Inflammatory macrophage treated with lipopolysaccharide for 4 hours (primary cell): ENCODE data around the gene KYAT1.

ENCODE experiments used
- DNase-seq: peaks from one replicate; pipeline ENCODE4 v3.0.0-alpha.2; 2020

The KYAT1 gene

DNA sequence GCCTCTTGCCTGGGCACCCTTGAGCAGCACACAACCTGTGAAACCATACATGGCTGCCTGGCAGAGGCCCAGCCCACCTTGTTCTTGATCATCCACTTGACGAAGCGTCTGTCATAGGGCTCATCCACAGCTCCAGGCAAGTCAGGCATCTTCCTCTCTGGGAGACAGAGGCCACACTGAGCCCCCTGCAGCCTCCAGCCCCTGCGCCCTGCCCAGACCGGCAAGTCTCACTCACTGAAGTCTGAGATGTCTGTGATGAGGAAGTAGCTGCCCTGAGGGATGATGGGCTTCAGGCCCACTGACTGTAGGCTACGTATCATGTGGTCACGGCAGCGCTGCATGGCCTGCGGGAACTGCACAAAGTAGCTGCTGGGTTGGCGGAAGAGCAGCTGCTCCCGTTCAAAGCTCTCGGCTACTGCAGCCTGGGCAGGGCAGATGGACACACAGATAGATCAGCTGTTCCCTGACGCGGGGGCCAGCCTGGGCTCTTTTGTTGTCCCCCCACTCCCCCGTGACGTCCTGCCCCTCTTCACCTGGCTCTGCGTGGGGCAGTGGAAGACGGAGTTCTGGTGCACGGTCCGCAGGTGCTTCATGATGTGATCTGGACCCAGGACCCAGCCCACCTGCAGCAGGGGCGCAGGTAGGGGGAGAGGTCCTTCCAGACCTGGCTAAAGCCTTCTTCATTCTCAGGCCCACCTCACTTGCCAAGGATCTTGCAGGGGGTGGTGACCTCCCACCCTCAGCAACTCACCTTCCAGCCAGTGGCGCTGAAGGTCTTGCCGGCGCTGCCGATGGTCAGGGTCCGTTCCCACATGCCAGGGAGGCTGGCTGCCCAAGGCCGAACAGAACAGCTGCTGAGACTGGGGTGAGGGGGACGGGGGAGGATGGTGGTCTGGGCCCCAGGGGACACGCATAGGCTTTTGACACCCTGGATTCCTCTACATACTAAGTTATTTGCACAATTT, 46.2 kb downstream of the KYAT1 start:
- no peak for DNase-seq

- no peak for DNase-seq
Observed at GRCh38 chr9:128833696-128834095, 48.1 kb downstream of the KYAT1 start.

DNA sequence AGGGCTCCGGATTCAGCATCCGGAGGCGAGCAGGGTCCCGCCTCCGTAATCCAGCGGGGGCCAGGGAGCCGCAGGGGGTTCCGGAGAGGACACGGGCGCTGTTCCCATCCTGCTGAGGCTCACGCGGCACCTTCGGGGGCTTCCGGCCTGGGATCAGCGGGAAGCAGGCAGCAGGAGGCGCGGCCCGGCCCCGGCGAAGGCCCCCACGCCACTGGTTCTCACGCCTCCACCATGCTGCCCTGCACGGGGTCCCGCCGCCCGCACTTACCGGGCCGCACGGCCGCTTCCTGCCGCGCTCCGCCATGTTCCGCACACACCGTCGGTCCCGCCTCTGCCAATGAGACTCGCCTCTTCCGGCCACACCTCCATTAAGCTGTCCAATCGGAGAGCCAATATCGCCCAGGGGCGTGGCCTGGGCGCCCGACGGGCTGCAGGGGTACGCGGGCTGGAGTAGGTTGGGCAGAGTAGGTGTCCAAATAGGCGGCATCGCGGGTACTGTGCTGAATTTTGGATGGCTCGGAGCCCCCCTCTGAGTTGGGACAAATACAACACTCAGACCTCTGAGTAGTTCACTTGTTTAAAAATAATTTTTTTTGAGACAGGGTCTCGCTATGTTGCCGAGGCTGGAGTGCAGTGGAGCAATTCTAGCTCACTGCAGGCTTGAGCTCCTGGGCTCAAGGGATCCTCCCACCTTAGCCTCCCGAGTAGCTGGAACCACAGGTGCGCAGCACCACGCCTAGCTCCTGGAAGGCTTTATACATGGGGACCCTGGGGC, 52.1 kb downstream of the KYAT1 start, which contains the start of gene SPOUT1:
Gene SPOUT1, minus strand, starts transcription at position 318 of the 775 bp plus-strand sequence. Its CDS starts 14 bp downstream, at position 304.
- DNase-seq = peak; percentile 93

GRCh38 chr9:128828719-128829452, 52.9 kb downstream of the KYAT1 start:
- DNase-seq = no peak

DNA sequence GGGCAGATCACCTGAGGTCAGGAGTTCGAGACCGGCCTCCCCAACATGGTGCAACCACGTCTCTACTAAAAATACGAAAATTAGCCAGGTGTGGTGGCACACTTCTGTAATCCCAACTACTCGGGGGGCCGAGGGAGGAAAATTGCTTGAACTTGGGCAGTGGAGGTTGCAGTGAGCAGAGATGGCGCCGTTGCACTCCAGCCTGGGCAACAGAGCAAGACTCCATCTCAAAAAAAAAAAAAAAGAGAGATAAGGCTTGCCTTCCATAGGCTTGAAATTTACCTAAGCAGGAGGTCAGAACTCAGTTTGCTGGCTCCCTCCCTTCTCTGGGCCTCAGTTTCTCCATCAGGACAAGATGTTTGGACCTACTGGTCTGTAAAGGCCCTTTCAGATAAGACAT, 53.5 kb downstream of the KYAT1 start:
- DNase-seq = no peak

DNA sequence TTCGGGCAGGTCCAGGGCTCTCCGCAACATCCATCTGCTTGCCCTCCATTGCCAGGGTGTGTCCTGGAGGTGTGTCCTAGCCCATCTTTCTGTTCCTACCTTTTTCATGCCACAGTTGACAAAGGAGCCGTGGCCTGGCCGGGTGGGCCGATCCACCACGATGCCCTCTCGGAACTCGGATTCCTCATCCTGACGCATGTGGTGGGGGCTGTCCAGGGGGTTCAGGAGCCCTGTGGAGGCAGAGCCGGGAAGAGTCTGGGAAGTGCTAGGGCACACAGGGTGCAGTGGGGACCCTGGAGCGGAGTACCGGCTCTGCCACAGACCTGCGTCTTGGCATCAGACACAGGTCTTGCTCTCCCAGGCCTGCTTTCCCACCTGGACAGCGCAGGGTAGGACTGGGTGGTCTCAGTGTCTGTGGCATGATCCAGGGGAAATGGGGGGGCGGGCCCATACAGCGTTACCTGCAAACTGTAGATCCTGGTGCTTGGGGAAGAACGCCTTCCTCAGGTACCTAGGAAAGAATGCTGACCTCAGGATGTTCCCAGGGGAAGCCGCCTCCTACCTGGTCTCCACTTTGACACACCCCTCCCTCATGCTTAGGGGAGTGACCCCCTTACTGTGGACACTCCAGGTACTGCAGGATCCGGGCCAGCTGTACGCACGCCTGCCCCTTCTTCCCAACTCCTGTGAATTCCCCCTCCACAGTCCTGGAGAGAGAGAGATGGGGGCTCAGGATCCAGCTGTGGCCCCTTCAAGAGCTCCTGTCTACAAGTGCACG, 55.6 kb downstream of the KYAT1 start:
- no peak for DNase-seq

DNA sequence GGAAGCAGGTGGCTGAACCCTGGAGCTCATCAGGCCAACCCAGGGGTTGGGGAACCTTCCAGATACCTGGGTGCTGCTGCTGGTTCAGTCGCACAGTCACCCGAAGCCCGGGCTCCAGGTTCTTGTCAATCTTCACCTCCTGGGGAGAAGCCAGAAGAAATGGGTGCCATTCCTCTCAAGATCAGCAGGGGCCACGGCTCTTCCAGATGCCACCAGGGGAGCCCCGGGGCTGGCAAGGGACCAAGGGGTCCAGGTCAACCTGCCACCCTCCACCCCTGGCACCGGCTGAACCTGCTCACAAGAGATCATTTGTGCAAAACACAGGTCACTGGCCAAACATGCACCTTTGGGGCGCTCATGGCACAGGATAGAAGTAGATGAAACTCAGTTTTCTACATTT, 56.8 kb downstream of the KYAT1 start:
- DNase-seq = no peak

DNA sequence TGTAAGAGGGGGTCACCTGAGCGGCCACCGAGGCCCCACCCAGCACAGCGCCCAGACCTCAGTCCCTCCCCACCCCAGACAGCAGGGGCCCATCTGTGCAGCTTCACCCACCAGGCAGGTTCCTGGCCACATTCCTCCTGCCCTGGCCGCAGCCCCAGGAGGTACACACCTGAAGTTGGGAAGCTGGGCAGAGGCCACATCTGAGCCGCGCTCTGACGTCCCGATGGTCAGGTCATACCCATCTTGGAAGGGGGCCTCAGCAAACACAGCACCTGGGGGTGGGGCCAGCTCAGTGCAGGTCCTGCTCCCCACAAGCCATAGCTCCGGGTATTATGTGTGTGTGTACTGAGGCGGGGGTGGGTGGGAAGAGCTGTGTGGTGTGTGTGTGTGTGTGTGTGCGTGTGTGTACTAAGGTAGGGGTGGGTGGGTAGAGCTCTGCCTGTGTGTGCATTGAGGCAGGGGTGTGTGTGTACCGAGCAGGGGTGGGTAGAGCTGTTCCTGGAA, 57.8 kb downstream of the KYAT1 start:
- DNase-seq = no peak

DNA sequence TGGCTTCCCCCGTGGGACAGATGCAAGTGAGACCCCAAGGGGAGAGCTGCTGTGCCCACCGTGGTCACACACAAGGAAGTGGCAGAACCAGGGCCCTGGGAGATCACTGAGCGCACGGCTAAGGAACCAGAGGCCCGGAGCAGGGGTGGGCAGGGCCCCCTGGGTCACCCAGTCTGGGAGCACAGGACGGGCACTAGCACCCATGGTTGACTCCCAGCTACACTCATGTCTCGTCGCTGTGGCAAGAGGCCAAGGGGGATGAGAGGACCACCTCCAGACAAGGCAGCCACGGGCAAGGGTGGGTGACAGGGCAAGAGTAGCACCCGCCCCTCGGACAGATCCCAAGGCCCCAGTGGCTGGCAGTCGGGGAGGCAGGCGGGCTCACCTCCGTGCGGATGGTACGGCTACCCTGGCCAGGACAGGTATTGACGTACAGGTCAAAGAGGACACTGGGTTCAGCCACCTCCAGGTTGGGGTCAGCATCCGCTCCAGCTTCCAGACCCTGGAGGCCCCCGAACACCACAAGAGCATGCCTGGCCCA, 58.3 kb downstream of the KYAT1 start:
- DNase-seq = no peak

DNA sequence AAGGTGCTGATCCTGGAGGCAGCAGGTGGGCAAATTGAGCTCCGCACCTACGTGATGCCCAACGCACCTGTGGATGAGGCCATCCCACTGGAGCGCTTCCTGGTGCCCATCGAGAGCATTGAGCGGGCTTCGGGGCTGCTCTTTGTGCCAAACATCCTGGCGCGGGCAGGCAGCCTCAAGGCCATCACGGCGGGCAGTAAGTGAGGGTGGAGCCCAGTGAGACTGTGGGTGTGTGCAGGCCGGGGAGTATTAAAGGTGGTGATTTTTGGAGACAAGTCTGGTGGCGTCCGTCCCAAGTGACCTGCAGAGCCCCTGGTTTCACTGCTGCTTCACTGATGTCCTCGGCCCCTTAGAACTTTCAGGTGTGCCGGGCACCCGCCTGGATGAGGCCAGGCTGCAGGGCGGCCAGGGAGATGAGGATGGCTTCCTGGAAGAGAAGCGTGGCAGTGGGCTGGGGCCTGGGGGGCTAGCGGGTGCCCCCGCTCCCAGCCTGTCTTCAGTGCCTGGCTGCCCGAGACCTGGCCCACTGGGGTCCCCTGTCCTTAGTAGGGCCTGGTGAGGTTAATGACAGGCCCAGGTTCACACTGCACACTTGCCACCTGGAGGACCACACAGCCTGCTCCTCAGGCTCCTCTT, 59.2 kb downstream of the KYAT1 start:
- no peak for DNase-seq

GRCh38 chr9:128821584-128822406, 60.0 kb downstream of the KYAT1 start:
- DNase-seq = no peak

- no peak for DNase-seq
Observed at GRCh38 chr9:128820665-128821583, 60.8 kb downstream of the KYAT1 start.

DNA sequence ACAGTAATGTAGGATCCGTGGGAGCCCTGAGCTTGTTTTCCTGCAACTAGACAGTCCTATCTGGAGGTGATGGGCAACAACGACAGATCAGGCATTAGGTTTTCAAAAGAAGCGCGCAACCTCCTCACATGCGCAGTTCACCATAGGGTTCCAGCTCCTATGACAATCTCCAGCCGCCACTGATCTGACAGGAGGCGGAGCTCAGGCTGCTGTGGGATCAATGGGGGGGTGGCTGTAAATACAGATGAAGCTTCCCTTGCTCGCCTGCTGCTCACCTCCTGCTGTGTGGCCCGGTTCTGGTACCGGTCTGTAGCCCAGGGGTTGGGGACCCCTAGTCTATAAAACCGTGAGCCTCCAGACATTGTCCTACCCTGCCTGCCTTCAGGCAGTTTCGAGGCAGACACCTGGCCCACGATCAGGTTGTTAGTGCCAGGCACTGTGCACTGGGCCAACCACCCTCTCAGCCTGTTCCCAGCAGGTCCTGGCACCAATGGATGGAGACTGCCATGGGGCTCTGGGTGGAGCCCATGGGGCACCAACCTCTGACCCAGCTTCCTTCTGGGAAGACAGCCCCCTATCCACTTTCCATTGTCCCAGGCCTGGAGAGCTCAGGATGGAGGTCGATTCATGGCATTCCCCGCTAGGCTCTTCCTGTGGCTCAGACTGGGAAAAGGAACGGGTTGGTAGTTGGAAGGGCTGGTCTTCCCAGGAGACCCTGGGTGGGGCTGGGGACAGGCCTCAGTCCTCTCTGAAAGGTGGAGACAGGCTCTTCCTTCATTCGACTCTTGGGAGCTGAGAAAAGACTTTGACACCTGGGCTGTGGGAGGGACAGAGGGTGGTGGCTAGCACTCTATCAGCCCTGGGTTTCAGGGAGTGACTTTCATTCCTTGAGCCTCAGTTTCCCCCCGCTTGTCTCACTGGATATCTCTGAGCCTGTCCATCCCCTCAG, 61.8 kb downstream of the KYAT1 start:
- no peak for DNase-seq

GRCh38 chr9:128818839-128819715, 62.7 kb downstream of the KYAT1 start:
- peak; percentile 23 for DNase-seq

- peak; percentile 97 for DNase-seq
Observed at GRCh38 chr9:128818099-128818838, 63.5 kb downstream of the KYAT1 start, which contains the start of gene ENDOG. Gene ENDOG (plus strand): TSS chr9:128818500. CDS start chr9:128818685, 185 bp downstream.

DNA sequence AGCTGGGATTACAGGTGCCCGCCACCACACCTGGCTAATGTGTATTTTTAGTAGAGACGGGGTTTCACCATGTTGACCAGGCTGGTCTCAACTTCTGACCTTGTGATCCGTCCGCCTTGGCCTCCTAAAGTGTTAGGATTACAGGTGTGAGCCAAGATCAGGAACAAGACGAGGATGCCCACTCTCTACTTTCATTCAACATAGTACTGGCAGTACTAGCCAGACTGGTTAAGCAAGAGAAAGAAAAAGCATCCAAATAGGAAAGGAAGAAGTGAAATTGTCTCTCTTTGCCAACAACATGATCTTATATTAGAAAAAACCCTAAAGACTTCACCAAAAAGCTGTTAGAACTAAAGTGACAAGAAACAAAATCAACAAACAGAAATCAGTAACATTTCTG, 70.9 kb downstream of the KYAT1 start:
- DNase-seq = no peak
